Measurements from ENCODE around the gene SCYGR6.

- TF ChIP-seq, protein P1, sequence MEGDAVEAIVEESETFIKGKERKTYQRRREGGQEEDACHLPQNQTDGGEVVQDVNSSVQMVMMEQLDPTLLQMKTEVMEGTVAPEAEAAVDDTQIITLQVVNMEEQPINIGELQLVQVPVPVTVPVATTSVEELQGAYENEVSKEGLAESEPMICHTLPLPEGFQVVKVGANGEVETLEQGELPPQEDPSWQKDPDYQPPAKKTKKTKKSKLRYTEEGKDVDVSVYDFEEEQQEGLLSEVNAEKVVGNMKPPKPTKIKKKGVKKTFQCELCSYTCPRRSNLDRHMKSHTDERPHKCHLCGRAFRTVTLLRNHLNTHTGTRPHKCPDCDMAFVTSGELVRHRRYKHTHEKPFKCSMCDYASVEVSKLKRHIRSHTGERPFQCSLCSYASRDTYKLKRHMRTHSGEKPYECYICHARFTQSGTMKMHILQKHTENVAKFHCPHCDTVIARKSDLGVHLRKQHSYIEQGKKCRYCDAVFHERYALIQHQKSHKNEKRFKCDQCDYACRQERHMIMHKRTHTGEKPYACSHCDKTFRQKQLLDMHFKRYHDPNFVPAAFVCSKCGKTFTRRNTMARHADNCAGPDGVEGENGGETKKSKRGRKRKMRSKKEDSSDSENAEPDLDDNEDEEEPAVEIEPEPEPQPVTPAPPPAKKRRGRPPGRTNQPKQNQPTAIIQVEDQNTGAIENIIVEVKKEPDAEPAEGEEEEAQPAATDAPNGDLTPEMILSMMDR (IDR thresholded peaks at IDR 0.05; ENCODE audit: low read length) = peak; percentile 51; the same call in 1 of the 2 replicates
- TF ChIP-seq EZH2 (IDR thresholded peaks at IDR 0.05; ENCODE audit: borderline replicate concordance, low read length) = no peak
These were observed 49.6 kb upstream of the SCYGR6 start for GRCh38 chr2:227774011-227774624.

All from OCI-LY1 (cell line).